Colonic mucosa (tissue), 4 donors: ENCODE measurements around the gene PDE6A. TPM values are rescaled to one million over a fixed set of nuclear protein-coding genes. Genes with fewer than 3 reads are reported as not detected.

Experiments
- DNase-seq: peaks from one replicate; pipeline ENCODE4 v3.0.0-alpha.2; 2020
- H3K27ac ChIP-seq: fragments of 200-600 bp; one replicate; pipeline ENCODE4 v1.8.0; 2021
- H3K27me3 ChIP-seq: fragments of 200-600 bp; one replicate; pipeline ENCODE4 v1.8.0; 2021
- H3K36me3 ChIP-seq: fragments of 200-600 bp; one replicate; pipeline ENCODE4 v1.8.0; 2021
- H3K4me1 ChIP-seq: fragments of 200-600 bp; one replicate; pipeline ENCODE4 v1.8.0; 2021; ENCODE audit warnings: mild to moderate bottlenecking
- H3K4me3 ChIP-seq: fragments of 200-600 bp; one replicate; pipeline ENCODE4 v1.8.0; 2021
- H3K9ac ChIP-seq, 2 donors: one replicate each; pipeline ENCODE4 v1.7.0; 2013; ENCODE audit warnings: control low read depth in 2 of 2, low read depth in 2 of 2, low read length in 2 of 2
- H3K9me3 ChIP-seq: fragments of 200-600 bp; one replicate; pipeline ENCODE4 v1.8.0; 2021
- CTCF ChIP-seq: fragments of 200-600 bp; IDR thresholded peaks from one replicate; pipeline ENCODE4 v1.8.0; 2022; ENCODE audit warnings: antibody characterized with exemption, mild to moderate bottlenecking
- intact Hi-C: fragments of 100-400 bp; cut with DNase I; formaldehyde crosslinking; loops from one replicate; pipeline ENCODE4 v1.14.1; 2022
- total RNA-seq, 2 donors: library from RNA; stranded (reverse); fragmentation: NEBNext Ultra II Directional in 1 of 2; extraction: Animal tissue kit (Norgen Biotek cat#: 25700) in 1 of 2; gene quantifications; one replicate each; pipeline ENCODE4 v1.2.1, GENCODE V29; 2021
- donor health status: healthy.
- donor health status: DM: no; HTN: no; CAD: no.
- donor health status: DM: no; HTN: no; CAD: no.

The PDE6A gene
- total RNA-seq, 2 donors from 2014 or later, result 1.5 to 2.7 TPM

- peak overlapping the region; percentile 57 to 82 for H3K9ac ChIP-seq
- H3K9me3 ChIP-seq, result no peaks in the 10 kb centered on the region
- no peak for DNase-seq
- H3K27ac ChIP-seq, result peak overlapping the region; percentile 93
- H3K36me3 ChIP-seq, result no peaks in the 10 kb centered on the region
- peak overlapping the region; percentile 84 for H3K4me3 ChIP-seq
- H3K4me1 ChIP-seq, result no peaks in the 10 kb centered on the region
- intact Hi-C loops, result loop anchor here (5.0 kb wide), 1 partner anchor 107 kb away; no protein-coding TSS in a partner anchor
- TF ChIP-seq CTCF, result peak; percentile 55
- H3K27me3 ChIP-seq, result no peaks in the 10 kb centered on the region
These were observed 15.0 kb upstream of the PDE6A start for GRCh38 chr5:149959406-149960236.

- H3K27me3 ChIP-seq, result no peaks in the 10 kb centered on the region
- peak overlapping the region in 1 of 2 donors; percentile 46 for H3K9ac ChIP-seq
- no peaks in the 10 kb centered on the region for H3K36me3 ChIP-seq
- DNase-seq, result no peak
- no peaks in the 10 kb centered on the region for H3K4me1 ChIP-seq
- no peak overlapping the region for H3K4me3 ChIP-seq
- H3K27ac ChIP-seq, result peak overlapping the region; percentile 15
- H3K9me3 ChIP-seq, result no peaks in the 10 kb centered on the region
- intact Hi-C loops, result no loop called here
- TF ChIP-seq CTCF, result no peak
These were observed 13.3 kb upstream of the PDE6A start for GRCh38 chr5:149957855-149958254.

- Histone ChIP-seq H3K9ac (no peak overlapping the region), H3K4me1 (no peaks in the 10 kb centered on the region), H3K4me3 (no peak overlapping the region), H3K27ac (peak overlapping the region; percentile 15), H3K27me3 (no peaks in the 10 kb centered on the region), H3K9me3 (no peaks in the 10 kb centered on the region), H3K36me3 (no peaks in the 10 kb centered on the region)
- no peak for DNase-seq
- intact Hi-C loops, result no loop called here
- TF ChIP-seq CTCF, result no peak
These were observed 12.1 kb upstream of the PDE6A start for GRCh38 chr5:149956685-149957084.

GRCh38 chr5:149954798-149955197, 10.2 kb upstream of the PDE6A start:
- no peak overlapping the region for H3K27ac ChIP-seq
- intact Hi-C loops, result no loop called here

GRCh38 chr5:149953436-149954121, 9.0 kb upstream of the PDE6A start:
- Histone ChIP-seq H3K9ac (no peak overlapping the region), H3K27me3 (no peaks in the 10 kb centered on the region), H3K4me1 (no peaks in the 10 kb centered on the region), H3K9me3 (no peaks in the 10 kb centered on the region), H3K4me3 (no peak overlapping the region), H3K27ac (no peak overlapping the region), H3K36me3 (no peaks in the 10 kb centered on the region)
- intact Hi-C loops, result no loop called here
- no peak for DNase-seq
- no peak for TF ChIP-seq CTCF

More at GRCh38 chr5:149954798-149955197, 10.2 kb upstream of the PDE6A start:
- Histone ChIP-seq H3K9ac (no peak overlapping the region), H3K27me3 (no peaks in the 10 kb centered on the region), H3K4me3 (no peak overlapping the region), H3K36me3 (no peaks in the 10 kb centered on the region), H3K9me3 (no peaks in the 10 kb centered on the region), H3K4me1 (no peaks in the 10 kb centered on the region)
- TF ChIP-seq CTCF, result no peak
- DNase-seq, result no peak
